ENCODE results near the gene DIP2B.
"Not testable (repeated sequence)": the region's sequence is repeated elsewhere in the genome, so short reads cannot be mapped to it uniquely, and the experiment has no call there.

DIP2B gene

DNA sequence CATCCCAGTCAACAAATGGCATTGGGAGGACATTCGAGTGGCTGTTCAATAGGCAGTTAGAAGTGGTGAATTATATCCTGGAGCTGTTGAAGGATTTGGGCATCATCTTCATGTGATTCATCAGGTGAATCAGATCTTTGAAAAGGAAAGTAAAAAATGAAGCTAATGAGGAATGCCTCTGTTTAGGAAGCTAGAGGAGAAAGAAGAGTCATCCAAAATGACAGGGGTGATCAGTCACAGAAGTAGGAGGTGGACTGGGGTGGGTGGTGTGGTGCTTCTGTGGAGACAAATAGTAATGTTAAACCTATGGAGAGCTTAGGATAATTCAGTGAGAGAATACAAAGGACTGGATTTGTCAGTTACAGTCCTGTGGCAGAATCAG lies 32.7 kb downstream of the DIP2B start:
- H3K27me3 ChIP-seq (ENCODE audit: control insufficient read depth, insufficient read depth, low read length), result no peaks in the 10 kb centered on the region
- H3K9ac ChIP-seq (ENCODE audit: low read length), result no peak overlapping the region
- no peak overlapping the region for H3K27ac ChIP-seq (ENCODE audit: low read depth, low read length)
- peaks cover 21% of the 10 kb centered on the region for H3K4me1 ChIP-seq (ENCODE audit: control insufficient read depth, insufficient read depth, low read length)
- no peak overlapping the region for H3K4me3 ChIP-seq (ENCODE audit: low read depth, low read length)
- no peaks in the 10 kb centered on the region for H3K36me3 ChIP-seq (ENCODE audit: control insufficient read depth, insufficient read depth, low read length)
- no peaks in the 10 kb centered on the region for H3K9me3 ChIP-seq (ENCODE audit: control insufficient read depth, insufficient read depth, low read depth, low read length)

DNA sequence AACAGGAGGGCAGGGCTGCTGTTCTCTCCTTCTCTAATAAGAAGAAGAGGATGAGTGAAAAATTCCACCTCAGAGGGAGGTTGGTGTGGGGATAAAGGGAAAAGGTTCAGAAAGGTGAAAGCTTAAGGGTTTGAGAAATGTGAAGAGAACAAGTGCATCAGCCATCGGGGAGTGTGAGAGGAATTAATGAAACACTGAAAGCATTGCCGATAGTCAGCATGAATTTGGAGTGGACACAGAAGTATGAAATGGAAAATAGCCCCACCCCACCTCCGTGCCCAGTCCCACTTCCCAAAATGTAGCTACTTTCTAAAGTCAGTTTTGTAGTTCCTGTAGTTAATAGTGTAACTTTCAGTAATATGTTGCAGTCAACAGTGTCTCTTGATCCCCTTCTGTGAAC lies 33.4 kb downstream of the DIP2B start:
- Histone ChIP-seq H3K27me3 (ENCODE audit: control insufficient read depth, insufficient read depth, low read length) (no peaks in the 10 kb centered on the region), H3K4me3 (ENCODE audit: low read depth, low read length) (no peak overlapping the region), H3K9ac (ENCODE audit: low read length) (no peak overlapping the region), H3K9me3 (ENCODE audit: control insufficient read depth, insufficient read depth, low read depth, low read length) (no peaks in the 10 kb centered on the region), H3K27ac (ENCODE audit: low read depth, low read length) (no peak overlapping the region), H3K36me3 (ENCODE audit: control insufficient read depth, insufficient read depth, low read length) (no peaks in the 10 kb centered on the region), H3K4me1 (ENCODE audit: control insufficient read depth, insufficient read depth, low read length) (peaks cover 15% of the 10 kb centered on the region)

DNA sequence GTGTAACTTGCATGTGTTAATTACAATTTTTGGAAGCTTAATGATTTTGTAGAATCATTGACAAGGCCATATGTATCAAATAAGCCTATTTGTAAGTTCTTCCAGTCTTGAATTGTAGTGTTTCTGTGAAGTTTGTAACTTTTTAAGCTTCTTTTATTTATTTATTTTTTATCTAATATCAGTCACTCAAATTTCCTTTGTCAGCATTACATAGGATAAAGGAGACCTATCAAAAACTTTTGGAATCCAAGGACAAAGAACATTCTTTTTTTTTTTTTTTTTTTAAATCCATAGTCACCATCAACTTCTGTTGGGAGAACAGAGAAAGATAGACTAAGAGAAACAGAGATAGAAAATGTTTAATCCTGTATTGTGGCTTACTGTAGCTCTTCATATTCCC lies 36.4 kb downstream of the DIP2B start:
- no peak overlapping the region for H3K4me3 ChIP-seq (ENCODE audit: low read depth, low read length)
- no peak overlapping the region for H3K27ac ChIP-seq (ENCODE audit: low read depth, low read length)
- peaks cover 15% of the 10 kb centered on the region for H3K4me1 ChIP-seq (ENCODE audit: control insufficient read depth, insufficient read depth, low read length)
- no peaks in the 10 kb centered on the region for H3K27me3 ChIP-seq (ENCODE audit: control insufficient read depth, insufficient read depth, low read length)
- no peaks in the 10 kb centered on the region for H3K9me3 ChIP-seq (ENCODE audit: control insufficient read depth, insufficient read depth, low read depth, low read length)
- no peaks in the 10 kb centered on the region for H3K36me3 ChIP-seq (ENCODE audit: control insufficient read depth, insufficient read depth, low read length)
- H3K9ac ChIP-seq (ENCODE audit: low read length), result no peak overlapping the region

DNA sequence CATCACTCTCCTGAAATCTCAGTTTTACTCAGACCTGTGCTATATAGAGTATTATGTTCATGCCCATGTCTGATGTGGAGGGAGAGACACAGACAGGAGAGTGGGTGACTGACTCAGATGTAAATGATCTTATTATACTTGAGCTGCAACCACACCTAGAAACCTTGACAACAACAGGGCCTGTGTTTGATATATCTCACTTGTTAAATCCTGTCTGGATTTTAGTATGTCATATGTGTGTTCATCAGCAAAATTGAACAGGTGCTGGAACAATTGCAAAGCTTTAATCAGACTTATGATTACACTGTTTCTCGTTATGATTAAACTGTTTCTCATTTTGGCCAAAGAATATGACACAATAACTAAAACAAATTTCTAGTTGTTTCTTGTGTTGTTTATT lies 37.7 kb downstream of the DIP2B start:
- H3K9me3 ChIP-seq (ENCODE audit: control insufficient read depth, insufficient read depth, low read depth, low read length), result no peaks in the 10 kb centered on the region
- peaks cover 13% of the 10 kb centered on the region for H3K4me1 ChIP-seq (ENCODE audit: control insufficient read depth, insufficient read depth, low read length)
- H3K9ac ChIP-seq (ENCODE audit: low read length), result no peak overlapping the region
- H3K36me3 ChIP-seq (ENCODE audit: control insufficient read depth, insufficient read depth, low read length), result no peaks in the 10 kb centered on the region
- H3K4me3 ChIP-seq (ENCODE audit: low read depth, low read length), result no peak overlapping the region
- no peaks in the 10 kb centered on the region for H3K27me3 ChIP-seq (ENCODE audit: control insufficient read depth, insufficient read depth, low read length)
- no peak overlapping the region for H3K27ac ChIP-seq (ENCODE audit: low read depth, low read length)

DNA sequence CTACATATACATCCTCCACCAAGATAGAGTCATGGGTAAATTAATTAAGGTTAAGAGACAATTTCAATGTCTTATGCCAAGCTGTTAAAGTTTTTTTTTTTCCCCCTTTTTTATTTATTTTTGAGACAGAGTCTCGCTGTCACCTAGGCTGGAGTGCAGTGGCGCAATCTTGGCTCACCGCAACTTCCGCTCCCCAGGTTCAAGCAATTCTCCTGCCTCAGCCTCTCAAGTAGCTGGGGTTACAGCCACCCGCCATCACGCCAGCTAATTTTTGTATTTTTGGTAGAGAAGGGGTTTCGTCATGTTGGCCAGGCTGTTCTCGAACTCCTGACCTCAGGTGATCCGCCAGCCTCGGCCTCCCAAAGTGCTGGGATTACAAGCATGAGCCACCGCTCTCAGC lies 38.4 kb downstream of the DIP2B start:
- H3K4me1 ChIP-seq (ENCODE audit: control insufficient read depth, insufficient read depth, low read length); H3K9me3 ChIP-seq (ENCODE audit: control insufficient read depth, insufficient read depth, low read depth, low read length); H3K9ac ChIP-seq (ENCODE audit: low read length); H3K27me3 ChIP-seq (ENCODE audit: control insufficient read depth, insufficient read depth, low read length); H3K4me3 ChIP-seq (ENCODE audit: low read depth, low read length); H3K36me3 ChIP-seq (ENCODE audit: control insufficient read depth, insufficient read depth, low read length); H3K27ac ChIP-seq (ENCODE audit: low read depth, low read length): not testable (repeated sequence)

DNA sequence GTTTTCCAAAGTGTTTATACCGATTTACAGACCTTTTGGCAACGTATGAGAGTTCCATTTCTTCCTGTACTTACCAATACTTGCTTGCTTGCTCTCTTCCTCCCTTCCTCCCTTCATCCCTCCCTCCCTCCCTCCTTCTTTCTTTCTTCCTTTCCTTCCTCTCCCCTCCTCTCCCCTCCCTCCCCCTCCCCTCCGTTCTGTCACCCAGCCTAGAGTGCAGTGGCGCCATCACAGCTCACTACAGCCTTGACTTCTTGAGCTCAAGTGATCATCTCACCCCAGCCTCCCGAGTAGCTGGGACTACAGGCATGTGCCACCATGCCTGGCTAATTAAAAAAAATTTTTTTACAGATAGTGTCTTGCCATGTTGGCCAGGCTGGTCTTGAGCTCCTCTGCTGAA lies 40.4 kb downstream of the DIP2B start:
- H3K36me3 ChIP-seq (ENCODE audit: control insufficient read depth, insufficient read depth, low read length), result no peaks in the 10 kb centered on the region
- no peak overlapping the region for H3K27ac ChIP-seq (ENCODE audit: low read depth, low read length)
- no peak overlapping the region for H3K4me3 ChIP-seq (ENCODE audit: low read depth, low read length)
- H3K9me3 ChIP-seq (ENCODE audit: control insufficient read depth, insufficient read depth, low read depth, low read length), result no peaks in the 10 kb centered on the region
- no peaks in the 10 kb centered on the region for H3K27me3 ChIP-seq (ENCODE audit: control insufficient read depth, insufficient read depth, low read length)
- peaks cover 7% of the 10 kb centered on the region; the same call in 1 of the 2 replicates for H3K4me1 ChIP-seq (ENCODE audit: control insufficient read depth, insufficient read depth, low read length)
- H3K9ac ChIP-seq (ENCODE audit: low read length), result no peak overlapping the region

DNA sequence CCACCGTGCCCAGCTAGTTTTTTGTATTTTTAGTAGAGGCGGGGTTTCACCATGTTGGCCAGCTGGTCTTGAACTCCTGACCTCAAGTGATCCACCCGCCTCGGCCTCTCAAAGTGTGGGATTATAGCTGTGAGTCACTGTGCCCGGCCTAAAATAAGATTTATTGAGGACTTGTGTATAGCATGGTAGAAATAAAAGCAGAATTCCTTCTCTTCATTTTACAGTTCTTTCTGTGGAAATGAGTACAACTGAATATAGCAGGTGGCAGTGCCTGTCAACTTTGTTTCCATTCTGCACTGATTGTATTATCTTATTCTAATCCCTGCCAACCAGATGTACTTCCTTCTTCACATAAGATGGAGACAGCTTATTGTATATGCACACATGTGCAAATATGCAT lies 41.0 kb downstream of the DIP2B start:
- no peak overlapping the region for H3K27ac ChIP-seq (ENCODE audit: low read depth, low read length)
- H3K36me3 ChIP-seq (ENCODE audit: control insufficient read depth, insufficient read depth, low read length), result no peaks in the 10 kb centered on the region
- no peak overlapping the region for H3K4me3 ChIP-seq (ENCODE audit: low read depth, low read length)
- no peak overlapping the region for H3K9ac ChIP-seq (ENCODE audit: low read length)
- no peaks in the 10 kb centered on the region for H3K9me3 ChIP-seq (ENCODE audit: control insufficient read depth, insufficient read depth, low read depth, low read length)
- peaks cover 7% of the 10 kb centered on the region; the same call in 1 of the 2 replicates for H3K4me1 ChIP-seq (ENCODE audit: control insufficient read depth, insufficient read depth, low read length)
- H3K27me3 ChIP-seq (ENCODE audit: control insufficient read depth, insufficient read depth, low read length), result no peaks in the 10 kb centered on the region

DNA sequence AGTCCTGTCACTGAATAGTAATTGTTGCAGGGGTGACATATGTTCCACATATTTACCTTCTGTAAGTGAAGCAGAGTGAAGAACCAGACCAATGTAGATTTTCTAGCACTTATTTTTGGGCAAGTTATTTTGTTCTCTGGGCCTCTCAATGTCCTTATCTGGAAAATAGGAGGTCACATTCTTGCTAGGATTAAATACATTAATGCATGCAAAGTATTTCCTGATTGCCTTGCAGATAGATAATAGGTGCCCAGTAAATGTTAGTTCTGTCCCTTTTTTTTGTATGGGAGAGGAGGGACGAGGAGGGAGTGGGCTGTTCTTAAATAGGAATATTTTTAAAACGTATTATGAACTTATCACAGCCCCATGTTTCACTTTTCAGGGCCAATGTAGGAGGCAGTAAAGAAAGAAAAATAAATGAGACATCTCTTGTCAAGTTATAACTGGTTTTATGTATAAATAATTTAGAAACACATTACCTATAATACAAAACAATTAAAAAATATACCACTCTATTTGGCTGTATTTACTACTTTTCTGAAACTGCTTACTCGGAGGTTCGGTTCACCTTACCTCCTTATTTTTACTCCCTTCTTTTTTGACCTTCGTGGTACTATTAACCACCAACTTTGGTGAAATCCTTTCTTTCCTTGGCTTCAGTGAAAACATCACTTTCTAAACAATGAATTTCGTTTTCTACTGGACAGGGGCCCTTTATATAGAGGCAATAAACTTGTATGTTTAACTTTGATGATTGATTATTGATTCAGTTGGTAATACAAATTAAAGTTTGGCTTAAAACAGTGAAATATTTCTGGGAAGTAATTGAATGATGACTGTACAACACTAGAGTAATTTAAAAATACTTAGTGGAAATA lies 41.9 kb downstream of the DIP2B start:
- Histone ChIP-seq H3K4me3 (ENCODE audit: low read depth, low read length) (no peak overlapping the region), H3K9ac (ENCODE audit: low read length) (no peak overlapping the region), H3K27me3 (ENCODE audit: control insufficient read depth, insufficient read depth, low read length) (no peaks in the 10 kb centered on the region), H3K4me1 (ENCODE audit: control insufficient read depth, insufficient read depth, low read length) (peaks cover 7% of the 10 kb centered on the region; the same call in 1 of the 2 replicates), H3K27ac (ENCODE audit: low read depth, low read length) (no peak overlapping the region), H3K9me3 (ENCODE audit: control insufficient read depth, insufficient read depth, low read depth, low read length) (no peaks in the 10 kb centered on the region), H3K36me3 (ENCODE audit: control insufficient read depth, insufficient read depth, low read length) (no peaks in the 10 kb centered on the region)

DNA sequence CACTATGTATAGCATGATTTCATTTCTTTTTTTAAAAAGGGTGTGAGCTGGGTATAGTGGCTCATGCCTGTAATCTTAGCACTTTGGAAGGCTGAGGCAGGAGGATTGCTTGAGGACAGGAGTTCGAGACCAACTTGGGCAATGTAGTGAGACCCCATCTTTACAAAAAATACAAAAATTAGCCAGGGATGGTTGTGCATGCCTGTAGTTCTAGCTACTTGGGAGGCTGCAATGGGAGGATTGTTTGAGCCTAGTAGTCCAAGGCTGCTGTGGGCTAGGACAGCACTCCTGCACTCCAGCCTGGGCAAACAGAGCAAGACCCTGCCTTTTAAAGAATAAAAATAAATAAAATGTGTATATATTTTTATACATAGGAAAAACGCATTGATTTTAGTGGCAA lies 43.0 kb downstream of the DIP2B start:
- Histone ChIP-seq H3K27ac (ENCODE audit: low read depth, low read length) (no peak overlapping the region), H3K4me1 (ENCODE audit: control insufficient read depth, insufficient read depth, low read length) (peaks cover 7% of the 10 kb centered on the region; the same call in 1 of the 2 replicates), H3K4me3 (ENCODE audit: low read depth, low read length) (no peak overlapping the region), H3K36me3 (ENCODE audit: control insufficient read depth, insufficient read depth, low read length) (no peaks in the 10 kb centered on the region), H3K9me3 (ENCODE audit: control insufficient read depth, insufficient read depth, low read depth, low read length) (no peaks in the 10 kb centered on the region), H3K9ac (ENCODE audit: low read length) (no peak overlapping the region), H3K27me3 (ENCODE audit: control insufficient read depth, insufficient read depth, low read length) (no peaks in the 10 kb centered on the region)

DNA sequence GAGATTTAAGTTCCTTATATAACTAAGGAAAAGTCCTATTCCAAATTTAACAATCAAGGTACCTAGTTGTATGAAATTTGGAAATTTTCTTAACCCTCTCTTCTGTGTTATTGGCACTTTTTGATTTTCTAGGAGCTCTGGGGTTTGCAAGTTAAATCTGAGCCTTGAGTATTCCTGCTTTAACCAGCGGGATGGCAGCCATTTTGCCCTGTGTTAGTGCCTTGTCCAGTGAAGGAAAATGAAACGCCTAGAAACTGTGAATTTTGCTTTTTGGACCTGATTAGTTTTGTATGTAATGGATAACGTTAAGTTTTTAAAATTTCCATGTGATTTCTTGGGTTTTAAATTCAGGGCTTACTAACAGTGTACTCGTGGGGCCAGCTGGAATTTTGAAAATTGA lies 45.1 kb downstream of the DIP2B start:
- Histone ChIP-seq H3K9me3 (ENCODE audit: control insufficient read depth, insufficient read depth, low read depth, low read length) (no peaks in the 10 kb centered on the region), H3K9ac (ENCODE audit: low read length) (no peak overlapping the region), H3K27me3 (ENCODE audit: control insufficient read depth, insufficient read depth, low read length) (no peaks in the 10 kb centered on the region), H3K4me1 (ENCODE audit: control insufficient read depth, insufficient read depth, low read length) (peaks cover 7% of the 10 kb centered on the region; the same call in 1 of the 2 replicates), H3K4me3 (ENCODE audit: low read depth, low read length) (no peak overlapping the region), H3K36me3 (ENCODE audit: control insufficient read depth, insufficient read depth, low read length) (no peaks in the 10 kb centered on the region), H3K27ac (ENCODE audit: low read depth, low read length) (no peak overlapping the region)

DNA sequence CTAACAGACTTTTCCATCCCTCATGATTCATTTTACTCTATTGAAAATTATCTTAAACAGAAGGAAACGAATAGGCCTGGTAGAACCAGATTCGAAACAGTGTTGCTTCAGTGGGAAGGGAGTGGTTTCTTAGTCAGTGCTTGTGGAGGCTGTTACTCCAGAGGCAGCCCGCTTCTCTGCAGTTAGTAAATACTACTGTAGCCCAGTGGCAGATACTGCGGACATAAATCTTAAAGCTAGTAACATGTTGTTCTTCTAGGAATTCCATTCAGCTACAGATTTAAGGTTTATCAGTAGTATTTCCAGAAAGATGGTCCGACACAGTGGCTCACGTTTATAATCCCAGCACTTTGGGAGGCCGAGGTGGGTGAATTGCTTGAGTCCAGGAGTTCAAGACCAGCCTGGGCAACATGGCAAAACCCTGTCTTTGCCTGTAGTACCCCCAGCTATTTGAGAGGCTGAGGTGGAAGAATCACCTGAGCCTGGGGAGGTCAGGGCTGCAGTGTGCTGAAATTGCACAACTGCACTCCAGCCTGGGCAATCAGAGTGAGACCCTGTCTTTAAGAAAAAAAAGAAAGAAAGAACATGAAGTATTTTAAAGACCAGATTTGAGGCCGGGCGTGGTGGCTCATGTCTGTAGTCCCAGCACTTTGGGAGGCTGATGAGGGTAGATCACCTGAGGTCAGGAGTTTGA lies 45.9 kb downstream of the DIP2B start:
- no peak overlapping the region for H3K4me3 ChIP-seq (ENCODE audit: low read depth, low read length)
- H3K9me3 ChIP-seq (ENCODE audit: control insufficient read depth, insufficient read depth, low read depth, low read length), result no peaks in the 10 kb centered on the region
- H3K27me3 ChIP-seq (ENCODE audit: control insufficient read depth, insufficient read depth, low read length), result no peaks in the 10 kb centered on the region
- H3K27ac ChIP-seq (ENCODE audit: low read depth, low read length), result no peak overlapping the region
- peaks cover 11% of the 10 kb centered on the region for H3K4me1 ChIP-seq (ENCODE audit: control insufficient read depth, insufficient read depth, low read length)
- no peaks in the 10 kb centered on the region for H3K36me3 ChIP-seq (ENCODE audit: control insufficient read depth, insufficient read depth, low read length)
- H3K9ac ChIP-seq (ENCODE audit: low read length), result no peak overlapping the region

All from HUES6 (cell line).